ENCODE measurements around the gene RNU6-8. TPM values are rescaled to one million over a fixed set of nuclear protein-coding genes. Genes with fewer than 3 reads are reported as not detected.

Gene RNU6-8
- total RNA-seq, 1 donor from 2014 or later: not detected

DNA sequence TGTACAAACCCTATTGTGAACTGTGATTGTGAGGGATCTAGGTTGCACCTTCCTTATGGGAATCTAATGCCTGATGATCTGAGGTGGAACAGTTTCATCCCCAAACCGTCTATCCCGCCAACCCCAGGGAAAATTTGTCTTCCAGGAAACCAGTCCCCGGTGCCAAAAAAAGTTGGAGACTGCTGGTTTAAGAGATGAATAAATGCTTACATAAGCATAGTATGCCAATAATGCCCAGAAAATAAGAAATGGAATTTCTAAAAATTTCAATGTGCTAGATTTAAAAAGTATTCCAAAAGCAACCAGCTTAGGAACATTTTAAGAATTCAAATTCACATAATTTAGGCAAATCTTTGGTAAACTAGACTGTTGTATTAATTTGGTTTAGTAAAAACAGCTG, 5.4 kb upstream of the RNU6-8 start:
- no peak for DNase-seq (ENCODE audit: low read depth)
- H3K4me3 ChIP-seq (ENCODE audit: low read depth, low read length): no peak overlapping the region
- TF ChIP-seq, protein P1, sequence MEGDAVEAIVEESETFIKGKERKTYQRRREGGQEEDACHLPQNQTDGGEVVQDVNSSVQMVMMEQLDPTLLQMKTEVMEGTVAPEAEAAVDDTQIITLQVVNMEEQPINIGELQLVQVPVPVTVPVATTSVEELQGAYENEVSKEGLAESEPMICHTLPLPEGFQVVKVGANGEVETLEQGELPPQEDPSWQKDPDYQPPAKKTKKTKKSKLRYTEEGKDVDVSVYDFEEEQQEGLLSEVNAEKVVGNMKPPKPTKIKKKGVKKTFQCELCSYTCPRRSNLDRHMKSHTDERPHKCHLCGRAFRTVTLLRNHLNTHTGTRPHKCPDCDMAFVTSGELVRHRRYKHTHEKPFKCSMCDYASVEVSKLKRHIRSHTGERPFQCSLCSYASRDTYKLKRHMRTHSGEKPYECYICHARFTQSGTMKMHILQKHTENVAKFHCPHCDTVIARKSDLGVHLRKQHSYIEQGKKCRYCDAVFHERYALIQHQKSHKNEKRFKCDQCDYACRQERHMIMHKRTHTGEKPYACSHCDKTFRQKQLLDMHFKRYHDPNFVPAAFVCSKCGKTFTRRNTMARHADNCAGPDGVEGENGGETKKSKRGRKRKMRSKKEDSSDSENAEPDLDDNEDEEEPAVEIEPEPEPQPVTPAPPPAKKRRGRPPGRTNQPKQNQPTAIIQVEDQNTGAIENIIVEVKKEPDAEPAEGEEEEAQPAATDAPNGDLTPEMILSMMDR (conservative IDR thresholded peaks at IDR 0.05; ENCODE audit: low read depth, low read length): no peak

GRCh38 chr14:32206552-32206951, 3.5 kb upstream of the RNU6-8 start:
- TF ChIP-seq, protein P1 (conservative IDR thresholded peaks at IDR 0.05; ENCODE audit: low read depth, low read length): no peak
- no peak for DNase-seq (ENCODE audit: low read depth)
- no peak overlapping the region for H3K4me3 ChIP-seq (ENCODE audit: low read depth, low read length)

DNA sequence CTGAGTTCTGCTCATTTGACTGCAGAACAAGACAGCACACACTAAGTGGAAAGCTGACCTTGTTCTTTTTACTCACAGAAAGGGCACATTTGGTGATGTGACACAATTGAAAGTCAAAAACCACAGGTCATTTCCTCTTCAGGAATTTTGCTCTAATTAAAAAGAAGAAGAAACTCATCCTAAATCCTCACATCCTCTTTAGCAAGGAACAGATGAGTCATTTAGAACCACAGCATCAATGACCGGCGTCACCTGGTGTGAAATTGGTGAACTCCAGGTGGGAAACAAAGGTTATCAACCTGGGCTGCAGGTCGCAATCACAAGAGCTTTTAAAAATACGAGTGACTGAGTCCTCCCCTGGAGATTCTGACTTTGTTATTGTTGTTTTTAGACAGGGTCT, 2.9 kb upstream of the RNU6-8 start:
- no peak for DNase-seq (ENCODE audit: low read depth)
- TF ChIP-seq, protein P1 (conservative IDR thresholded peaks at IDR 0.05; ENCODE audit: low read depth, low read length): no peak
- no peak overlapping the region for H3K4me3 ChIP-seq (ENCODE audit: low read depth, low read length)

GRCh38 chr14:32205554-32205953, 2.5 kb upstream of the RNU6-8 start:
- TF ChIP-seq, protein P1 (conservative IDR thresholded peaks at IDR 0.05; ENCODE audit: low read depth, low read length): no peak
- no peak for DNase-seq (ENCODE audit: low read depth)
- H3K4me3 ChIP-seq (ENCODE audit: low read depth, low read length): no peak overlapping the region

DNA sequence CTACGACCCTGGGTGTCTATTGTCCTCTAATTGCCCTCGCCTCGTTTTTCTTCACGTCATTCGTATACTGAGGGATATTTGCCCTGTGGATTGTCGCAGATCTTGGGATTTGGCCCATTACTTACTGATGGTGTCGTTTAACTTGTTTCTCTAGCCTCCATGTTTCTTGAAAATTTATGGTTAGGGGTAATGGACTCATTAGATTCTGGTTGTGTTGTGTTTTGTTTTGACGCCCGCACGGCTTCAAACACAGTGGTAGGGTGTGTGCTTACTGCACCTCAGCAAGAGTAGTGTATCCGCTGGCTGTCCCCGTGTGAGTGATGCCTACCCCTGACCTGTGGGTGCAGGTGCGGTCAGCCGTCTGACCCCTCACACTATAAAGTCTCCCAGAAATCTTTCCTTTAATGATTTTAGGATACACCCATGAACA, 874 bp upstream of the RNU6-8 start:
- H3K4me3 ChIP-seq (ENCODE audit: low read depth, low read length): peak overlapping the region; percentile 75
- TF ChIP-seq, protein P1 (conservative IDR thresholded peaks at IDR 0.05; ENCODE audit: low read depth, low read length): no peak
- no peak for DNase-seq (ENCODE audit: low read depth)

GRCh38 chr14:32202491-32202997, 525 bp downstream of the RNU6-8 start:
- DNase-seq (ENCODE audit: low read depth): no peak
- TF ChIP-seq, protein P1 (conservative IDR thresholded peaks at IDR 0.05; ENCODE audit: low read depth, low read length): no peak
- peak overlapping the region; percentile 75 for H3K4me3 ChIP-seq (ENCODE audit: low read depth, low read length)

DNA sequence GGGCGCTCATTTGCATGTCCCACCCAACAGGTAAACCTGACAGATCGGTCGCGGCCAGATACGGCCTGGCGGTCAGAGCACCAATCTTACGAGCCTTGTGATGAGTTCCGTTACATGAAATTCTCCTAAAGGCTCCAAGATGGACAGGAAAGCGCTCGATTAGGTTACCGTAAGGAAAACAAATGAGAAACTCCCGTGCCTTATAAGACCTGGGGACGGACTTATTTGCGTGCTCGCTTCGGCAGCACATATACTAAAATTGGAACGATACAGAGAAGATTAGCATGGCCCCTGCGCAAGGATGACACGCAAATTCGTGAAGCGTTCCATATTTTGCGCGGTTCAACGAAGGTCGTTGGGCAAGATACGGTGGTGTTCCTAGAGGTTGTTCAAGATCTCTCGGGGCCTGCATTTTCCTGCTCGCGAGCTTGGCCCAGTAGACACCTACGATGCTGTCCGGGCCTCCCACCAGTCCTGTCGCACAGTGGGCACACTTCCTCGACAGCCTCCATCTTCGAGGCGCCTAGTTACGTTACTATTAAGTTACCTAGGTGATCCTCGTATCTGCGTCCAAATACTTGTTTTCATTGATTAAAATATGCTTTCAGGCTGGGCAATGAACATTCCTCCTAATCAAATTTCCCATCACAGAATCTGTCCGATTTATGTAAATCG, 1.1 kb downstream of the RNU6-8 start, which contains the start of gene RNU6-7:
RNU6-7 (plus strand) TSS at position 230 of the 675 bp plus-strand sequence.
- no peak for DNase-seq (ENCODE audit: low read depth)
- TF ChIP-seq, protein P1 (conservative IDR thresholded peaks at IDR 0.05; ENCODE audit: low read depth, low read length): no peak
- peak within 1 kb of the TSS; percentile 75 for H3K4me3 ChIP-seq (ENCODE audit: low read depth, low read length)
